Brain microvascular endothelial cell (primary cell): ENCODE results near the gene BRIP1.
"Not testable (repeated sequence)": the region's sequence is repeated elsewhere in the genome, so short reads cannot be mapped to it uniquely, and the experiment has no call there.

Experiments
- DNase-seq: peaks from one replicate; pipeline ENCODE4 v3.0.0-alpha.2; 2020
- H3K27ac ChIP-seq: fragments of 250-450 bp; sonication (Bioruptor Pico); 2 replicates; pipeline ENCODE4 v1.5.1; 2020; ENCODE audit warnings: mild to moderate bottlenecking, moderate library complexity
- H3K27me3 ChIP-seq: fragments of 250-450 bp; sonication (Bioruptor Pico); replicated peaks from 2 replicates; pipeline ENCODE4 v1.5.1; 2020; ENCODE audit warnings: mild to moderate bottlenecking
- H3K36me3 ChIP-seq: fragments of 250-450 bp; sonication (Bioruptor Pico); replicated peaks from 2 replicates; pipeline ENCODE4 v1.5.1; 2020; ENCODE audit warnings: mild to moderate bottlenecking
- H3K4me3 ChIP-seq: 2 replicates; pipeline ENCODE4 v1.5.1; 2011; ENCODE audit warnings: low read depth, mild to moderate bottlenecking, control low read depth, low read length, moderate library complexity
- in situ Hi-C: cut with HindIII; loops from 2 replicates; pipeline ENCODE4 v1.10.0; 2017; ENCODE audit warnings: low sequenced_read_pairs, low pct_ligation_motif_present
- TF ChIP-seq, protein P1 (sequence below): IDR thresholded peaks from 2 replicates; pipeline ENCODE4 v1.5.1; 2011; ENCODE audit warnings: low read depth, mild to moderate bottlenecking, moderate library complexity, low read length, control low read depth, inconsistent platforms; ENCODE audit errors: missing control alignments

BRIP1 gene

DNA sequence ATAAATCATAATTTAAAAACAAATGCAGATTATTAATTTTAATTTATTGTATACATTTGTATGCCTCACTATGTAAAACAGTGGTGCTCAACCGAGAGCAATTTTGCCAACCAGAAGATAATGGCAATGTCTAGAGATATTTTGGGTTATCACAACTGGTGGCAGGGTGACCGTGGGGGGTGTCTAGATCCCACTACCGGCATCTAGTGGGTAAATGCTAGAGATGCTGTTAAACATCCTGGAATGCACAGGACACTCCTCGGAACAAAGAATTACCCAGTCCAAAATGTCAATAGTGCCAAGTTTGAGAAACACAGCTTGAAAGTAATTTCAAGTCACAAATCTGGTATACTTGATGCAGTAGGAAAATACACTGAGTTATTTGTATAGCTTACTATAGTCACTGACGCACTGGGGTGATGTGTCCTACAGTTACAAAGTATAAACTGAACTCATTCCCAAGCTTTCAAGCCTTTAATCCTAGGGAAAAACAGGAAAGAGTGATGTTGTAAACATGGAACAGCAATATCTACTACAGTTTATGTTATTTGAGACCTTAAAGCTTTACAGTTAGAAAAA lies 133.5 kb downstream of the BRIP1 start:
- no peak overlapping the region for H3K4me3 ChIP-seq
- H3K36me3 ChIP-seq: no peaks in the 10 kb centered on the region
- TF ChIP-seq, protein P1, sequence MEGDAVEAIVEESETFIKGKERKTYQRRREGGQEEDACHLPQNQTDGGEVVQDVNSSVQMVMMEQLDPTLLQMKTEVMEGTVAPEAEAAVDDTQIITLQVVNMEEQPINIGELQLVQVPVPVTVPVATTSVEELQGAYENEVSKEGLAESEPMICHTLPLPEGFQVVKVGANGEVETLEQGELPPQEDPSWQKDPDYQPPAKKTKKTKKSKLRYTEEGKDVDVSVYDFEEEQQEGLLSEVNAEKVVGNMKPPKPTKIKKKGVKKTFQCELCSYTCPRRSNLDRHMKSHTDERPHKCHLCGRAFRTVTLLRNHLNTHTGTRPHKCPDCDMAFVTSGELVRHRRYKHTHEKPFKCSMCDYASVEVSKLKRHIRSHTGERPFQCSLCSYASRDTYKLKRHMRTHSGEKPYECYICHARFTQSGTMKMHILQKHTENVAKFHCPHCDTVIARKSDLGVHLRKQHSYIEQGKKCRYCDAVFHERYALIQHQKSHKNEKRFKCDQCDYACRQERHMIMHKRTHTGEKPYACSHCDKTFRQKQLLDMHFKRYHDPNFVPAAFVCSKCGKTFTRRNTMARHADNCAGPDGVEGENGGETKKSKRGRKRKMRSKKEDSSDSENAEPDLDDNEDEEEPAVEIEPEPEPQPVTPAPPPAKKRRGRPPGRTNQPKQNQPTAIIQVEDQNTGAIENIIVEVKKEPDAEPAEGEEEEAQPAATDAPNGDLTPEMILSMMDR: peak; percentile 20
- no peak for DNase-seq
- in situ Hi-C loops: no loop called here
- H3K27ac ChIP-seq: no peak overlapping the region
- no peaks in the 10 kb centered on the region for H3K27me3 ChIP-seq

DNA sequence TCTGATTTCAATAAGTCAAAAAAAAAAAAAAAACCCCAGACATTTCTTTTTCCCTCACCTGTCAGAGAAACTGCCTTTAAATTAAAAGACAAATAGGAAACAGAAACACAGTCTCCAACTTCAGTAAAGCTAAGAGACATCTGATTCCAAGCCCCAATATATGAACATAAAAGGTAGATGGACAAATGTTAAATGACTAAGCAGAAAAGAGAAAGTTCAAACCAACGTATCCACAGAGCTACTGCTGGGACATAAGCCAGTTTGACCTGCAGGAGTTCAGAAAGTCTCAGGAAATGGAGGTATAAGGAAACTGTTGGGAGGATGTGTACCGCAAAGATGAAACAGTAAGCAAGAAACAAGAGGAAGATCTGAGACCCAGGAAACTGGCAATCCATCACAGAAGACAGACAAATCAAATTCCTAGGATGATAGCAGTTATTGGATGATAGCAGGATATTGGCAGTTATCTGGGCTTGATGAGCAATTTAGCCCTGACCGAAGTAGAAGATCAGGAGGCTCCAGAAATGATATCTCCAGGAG lies 135.0 kb downstream of the BRIP1 start:
- no peak overlapping the region for H3K27ac ChIP-seq
- in situ Hi-C loops: no loop called here
- no peaks in the 10 kb centered on the region for H3K36me3 ChIP-seq
- no peak overlapping the region for H3K4me3 ChIP-seq
- no peak for DNase-seq
- no peaks in the 10 kb centered on the region for H3K27me3 ChIP-seq
- TF ChIP-seq, protein P1: no peak

DNA sequence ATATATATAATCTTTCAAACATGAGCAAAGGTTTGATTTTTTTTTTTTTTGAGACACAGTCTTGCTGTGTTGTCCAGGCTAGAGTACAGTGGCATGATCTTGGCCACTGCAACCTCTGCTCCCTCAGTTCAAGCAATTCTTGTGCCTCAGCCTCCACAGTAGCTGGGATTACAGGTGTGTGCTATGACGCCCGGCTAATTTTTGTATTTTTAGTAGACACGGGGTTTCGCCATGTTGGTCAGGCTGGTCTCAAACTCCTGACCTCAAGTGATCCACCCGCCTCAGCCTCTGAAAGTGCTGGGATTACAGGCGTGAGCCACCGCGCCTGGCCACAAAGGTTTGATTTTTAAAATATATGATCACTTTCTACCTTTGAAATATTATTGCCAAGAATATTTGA lies 135.5 kb downstream of the BRIP1 start:
- H3K27me3 ChIP-seq, in situ Hi-C loops, H3K36me3 ChIP-seq, H3K4me3 ChIP-seq, H3K27ac ChIP-seq, DNase-seq: not testable (repeated sequence)

DNA sequence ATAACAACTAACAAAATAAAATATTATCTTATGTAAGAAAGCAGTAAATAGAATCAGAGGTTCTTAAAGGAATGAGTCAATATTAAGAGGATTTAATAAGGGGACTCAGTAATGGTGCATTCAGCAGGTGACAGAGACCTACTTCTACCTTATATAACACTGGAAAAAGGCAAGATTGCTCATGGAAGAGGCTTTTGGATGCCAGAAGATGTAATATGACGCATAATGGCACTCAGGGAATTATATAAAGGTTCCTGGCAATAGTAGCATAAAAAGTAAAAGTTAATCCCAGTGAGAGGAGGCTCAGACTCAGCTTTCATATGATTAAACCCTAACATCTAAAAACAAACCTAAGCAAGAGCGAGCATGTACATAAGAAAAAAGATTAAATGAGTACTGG lies 136.4 kb downstream of the BRIP1 start:
- Histone ChIP-seq H3K27me3 (no peaks in the 10 kb centered on the region), H3K36me3 (no peaks in the 10 kb centered on the region), H3K27ac (no peak overlapping the region), H3K4me3 (no peak overlapping the region)
- TF ChIP-seq, protein P1: no peak
- no peak for DNase-seq
- in situ Hi-C loops: no loop called here

DNA sequence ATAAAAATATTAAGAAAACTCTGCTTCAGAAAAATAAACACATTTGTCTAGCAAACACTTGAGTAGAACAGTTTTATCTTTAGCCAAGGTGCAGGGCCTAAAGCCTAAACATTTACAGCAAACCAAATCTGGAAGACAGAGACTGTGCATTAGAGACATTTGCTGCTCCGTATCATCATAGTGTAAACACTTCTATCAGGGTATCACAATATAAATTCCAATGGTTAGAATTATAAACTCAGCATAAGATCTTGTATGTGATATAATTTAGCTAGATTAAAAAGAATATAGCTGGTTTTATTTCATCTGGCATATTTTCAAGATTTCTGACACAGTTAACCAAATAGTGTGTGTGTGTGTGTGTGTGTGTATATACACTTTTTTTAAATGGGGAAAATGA lies 138.6 kb downstream of the BRIP1 start:
- DNase-seq: no peak
- TF ChIP-seq, protein P1: no peak
- no peaks in the 10 kb centered on the region for H3K27me3 ChIP-seq
- H3K27ac ChIP-seq: no peak overlapping the region
- H3K4me3 ChIP-seq: no peak overlapping the region
- no peaks in the 10 kb centered on the region for H3K36me3 ChIP-seq
- in situ Hi-C loops: no loop called here

DNA sequence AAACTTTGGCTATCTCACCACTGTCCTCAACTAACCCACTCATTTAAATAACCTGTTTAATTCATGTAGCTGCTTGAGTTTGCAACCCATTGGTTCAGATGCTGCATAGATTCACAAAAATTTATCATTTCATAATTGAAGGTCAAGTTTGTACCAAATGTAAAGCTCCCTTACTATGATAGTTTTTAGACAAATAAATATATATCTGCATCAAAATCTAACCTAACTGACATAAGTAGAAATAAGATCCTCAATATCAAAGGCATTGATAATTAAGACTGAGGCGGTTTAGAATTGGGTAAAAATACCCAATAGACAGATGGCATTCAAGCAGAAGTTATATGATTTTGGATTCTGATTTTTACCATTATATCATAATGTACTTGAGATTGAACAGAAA lies 139.4 kb downstream of the BRIP1 start:
- TF ChIP-seq, protein P1: no peak
- in situ Hi-C loops: no loop called here
- DNase-seq: no peak
- Histone ChIP-seq H3K27me3 (no peaks in the 10 kb centered on the region), H3K27ac (no peak overlapping the region), H3K36me3 (no peaks in the 10 kb centered on the region), H3K4me3 (no peak overlapping the region)
